ENCODE measurements around the gene TMEM205. TPM values are rescaled to one million over a fixed set of nuclear protein-coding genes. Genes with fewer than 3 reads are reported as not detected.

The TMEM205 gene
- total RNA-seq, 1 donor = 59.4 TPM

Other genes with a start within 250 kb of the TMEM205 start
- gene SPC24, start 190.5 kb downstream of the TMEM205 start, total RNA-seq = 5.4 and 6.5 TPM in 2 replicates
- gene KANK2, start 148.7 kb downstream of the TMEM205 start, total RNA-seq = 253 and 295 TPM in 2 replicates
- not detected in 2 replicates for gene ANGPTL8, start 106.6 kb downstream of the TMEM205 start, total RNA-seq
- gene DOCK6, start 83.7 kb downstream of the TMEM205 start, total RNA-seq = 12.7 and 183 TPM in 2 replicates
- gene TSPAN16, start 50.1 kb downstream of the TMEM205 start, total RNA-seq = not detected in 2 replicates
- gene RAB3D, start 6.6 kb downstream of the TMEM205 start, total RNA-seq = 2.1 and 3.3 TPM in 2 replicates
- gene CCDC159, start 251 bp upstream of the TMEM205 start, total RNA-seq = 4.0 and 8.0 TPM in 2 replicates
- gene PLPPR2, start 9.2 kb upstream of the TMEM205 start, total RNA-seq = 10.6 and 14.1 TPM in 2 replicates
- gene SWSAP1, start 28.4 kb upstream of the TMEM205 start, total RNA-seq = 0.72 and 0.88 TPM in 2 replicates
- gene EPOR, start 38.0 kb upstream of the TMEM205 start, total RNA-seq = 1.8 and 2.5 TPM in 2 replicates
- 0.29 and 0.36 TPM in 2 replicates for gene RGL3, start 73.0 kb upstream of the TMEM205 start, total RNA-seq
- gene ODAD3, start 88.9 kb upstream of the TMEM205 start, total RNA-seq = under 0.01 TPM in 2 replicates
- 117 and 119 TPM in 2 replicates for gene PRKCSH, start 89.4 kb upstream of the TMEM205 start, total RNA-seq
- 0.72 TPM in 1 of 2 replicates, not detected in the other for gene ELAVL3, start 134.8 kb upstream of the TMEM205 start, total RNA-seq
- 2.9 and 3.5 TPM in 2 replicates for gene ZNF653, start 159.6 kb upstream of the TMEM205 start, total RNA-seq
- gene ECSIT, start 182.9 kb upstream of the TMEM205 start, total RNA-seq = 36.9 and 37.1 TPM in 2 replicates
- gene CNN1, start 192.6 kb upstream of the TMEM205 start, total RNA-seq = 7.1 and 9.8 TPM in 2 replicates
- 31.2 and 42.0 TPM in 2 replicates for gene ELOF1, start 213.0 kb upstream of the TMEM205 start, total RNA-seq
- gene ACP5, start 231.4 kb upstream of the TMEM205 start, total RNA-seq = 0.59 and 2.5 TPM in 2 replicates

Measured in osteoblast (primary cell).